Liver (tissue), 9 donors: ENCODE measurements around the gene CFAP410. TPM values are rescaled to one million over a fixed set of nuclear protein-coding genes. Genes with fewer than 3 reads are reported as not detected.

Experiments used
- DNase-seq: peaks from one replicate; pipeline ENCODE4 v3.0.0-alpha.2; 2017; ENCODE audit warnings: low spot score
- H3K27ac ChIP-seq, 2 donors: one replicate each; pipeline ENCODE4 v1.7.0; 2013; ENCODE audit warnings: inconsistent platforms in 2 of 2, low read length in 2 of 2, control low read depth in 1 of 2, low read depth in 1 of 2, mild to moderate bottlenecking in 1 of 2
- H3K27me3 ChIP-seq, 4 donors: one replicate each; pipeline versions ENCODE4 v1.6.1 to v1.7.0; 2013; ENCODE audit warnings: low read length in 3 of 4, inconsistent platforms in 1 of 4, mild to moderate bottlenecking in 1 of 4, moderate library complexity in 1 of 4; ENCODE audit not compliant: control insufficient read depth in 4 of 4, insufficient read depth in 4 of 4
- H3K36me3 ChIP-seq, 4 donors: one replicate each; pipeline versions ENCODE4 v1.6.1 to v1.7.0; 2013; ENCODE audit warnings: low read length in 3 of 4, mild to moderate bottlenecking in 3 of 4, low read depth in 1 of 4, moderate library complexity in 1 of 4; ENCODE audit not compliant: control insufficient read depth in 4 of 4, insufficient read depth in 3 of 4
- H3K4me1 ChIP-seq, 4 donors: one replicate each; pipeline versions ENCODE4 v1.6.1 to v1.7.0; 2013; ENCODE audit warnings: low read length in 3 of 4, mild to moderate bottlenecking in 3 of 4, moderate library complexity in 1 of 4; ENCODE audit not compliant: control insufficient read depth in 4 of 4, insufficient read depth in 4 of 4
- H3K4me3 ChIP-seq, 3 donors: one replicate each; pipeline versions ENCODE4 v1.6.1 to v1.7.0; 2013; ENCODE audit warnings: low read length in 3 of 3, control low read depth in 1 of 3, low read depth in 1 of 3, mild to moderate bottlenecking in 1 of 3
- H3K9ac ChIP-seq, 2 donors: one replicate each; pipeline ENCODE4 v1.7.0; 2013; ENCODE audit warnings: low read length in 2 of 2, mild to moderate bottlenecking in 2 of 2, moderate library complexity in 2 of 2, control low read depth in 1 of 2, low read depth in 1 of 2
- H3K9me3 ChIP-seq, 4 donors: one replicate each; pipeline versions ENCODE4 v1.6.1 to v1.7.0; 2013; ENCODE audit warnings: low read length in 3 of 4; ENCODE audit not compliant: control insufficient read depth in 4 of 4
- CTCF ChIP-seq: fragments of 150-350 bp; IDR thresholded peaks from 2 replicates; pipeline ENCODE4 v1.5.1; 2017; ENCODE audit warnings: improper control_type of control experiment, low read depth, low read length; ENCODE audit not compliant: missing input control
- EGR1 ChIP-seq, 2 donors: IDR thresholded peaks; 2 replicates each; pipeline ENCODE4 v1.6.1; 2016 to 2018; ENCODE audit warnings: antibody characterized with exemption in 2 of 2, low read depth in 2 of 2
- FOXA1 ChIP-seq: IDR thresholded peaks from 2 replicates; pipeline ENCODE4 v1.6.1; 2016; ENCODE audit warnings: antibody characterized with exemption
- FOXA2 ChIP-seq: IDR thresholded peaks from 2 replicates; pipeline ENCODE4 v1.6.1; 2016; ENCODE audit warnings: antibody characterized with exemption
- GABPA ChIP-seq, 2 donors: IDR thresholded peaks in 1 of 2; conservative IDR thresholded peaks in 1 of 2; 2 replicates each; pipeline ENCODE4 v1.6.1; 2016; ENCODE audit warnings: antibody characterized with exemption in 2 of 2, mild to moderate bottlenecking in 1 of 2, moderate library complexity in 1 of 2
- HNF4A ChIP-seq, 2 donors: conservative IDR thresholded peaks; 2 replicates each; pipeline ENCODE4 v1.6.1; 2016; ENCODE audit warnings: antibody characterized with exemption in 2 of 2, mild to moderate bottlenecking in 2 of 2
- HNF4G ChIP-seq: IDR thresholded peaks from 2 replicates; pipeline ENCODE4 v1.6.1; 2016; ENCODE audit warnings: antibody characterized with exemption
- JUND ChIP-seq, 2 donors: IDR thresholded peaks; 2 replicates each; pipeline ENCODE4 v1.6.1; 2016; ENCODE audit warnings: antibody characterized with exemption in 2 of 2
- NR2F2 ChIP-seq: IDR thresholded peaks from 2 replicates; pipeline ENCODE4 v1.6.1; 2016; ENCODE audit warnings: antibody characterized with exemption
- RAD21 ChIP-seq, 2 donors: IDR thresholded peaks; 2 replicates each; pipeline ENCODE4 v1.6.1; 2016; ENCODE audit warnings: antibody characterized with exemption in 2 of 2, mild to moderate bottlenecking in 2 of 2
- RXRA ChIP-seq, 2 donors: IDR thresholded peaks; 2 replicates each; pipeline ENCODE4 v1.6.1; 2017 to 2018; ENCODE audit warnings: antibody characterized with exemption in 2 of 2, mild to moderate bottlenecking in 1 of 2
- SP1 ChIP-seq: IDR thresholded peaks from 2 replicates; pipeline ENCODE4 v1.6.1; 2018; ENCODE audit warnings: antibody characterized with exemption, mild to moderate bottlenecking
- TAF1 ChIP-seq: conservative IDR thresholded peaks from 2 replicates; pipeline ENCODE4 v1.6.1; 2016; ENCODE audit warnings: antibody characterized with exemption, mild to moderate bottlenecking
- YY1 ChIP-seq: IDR thresholded peaks from 2 replicates; pipeline ENCODE4 v1.6.1; 2016; ENCODE audit warnings: antibody characterized with exemption, mild to moderate bottlenecking
- ZBTB33 ChIP-seq: IDR thresholded peaks from 2 replicates; pipeline ENCODE4 v1.6.1; 2016; ENCODE audit warnings: antibody characterized with exemption
- WGBS: extraction: QIAGEN DNeasy Blood & Tissue Kit; methylation state at CpG from one replicate; pipeline ENCODE4 v1.1.7; 2013; 5-methylcytosine and 5-hydroxymethylcytosine counted together
- polyA plus RNA-seq, 2 donors: library from polyadenylated mRNA; stranded (reverse) in 1 of 2; unstranded in 1 of 2; fragments of 200-250 nt in 1 of 2; fragments of >200 nt in 1 of 2; fragmentation: Nextera tagmentation in 1 of 2; extraction: Ambion mirVana in 1 of 2; gene quantifications; one replicate each; pipeline versions ENCODE4 v1.2.1 to v1.2.3, GENCODE V29; 2013 to 2015
- total RNA-seq, 2 donors: library from RNA; depleted of rRNA; stranded (reverse); fragments of >200 nt; gene quantifications; one replicate each; pipeline ENCODE4 v1.2.3, GENCODE V29; 2014
- TF ChIP-seq, protein P1 (sequence below): IDR thresholded peaks from 2 replicates; pipeline ENCODE4 v1.6.1; 2016; ENCODE audit warnings: antibody characterized with exemption
- TF ChIP-seq, protein P2 (sequence below): IDR thresholded peaks from 2 replicates; pipeline ENCODE4 v1.6.1; 2016; ENCODE audit warnings: antibody characterized with exemption
- TF ChIP-seq, protein P3 (sequence below): IDR thresholded peaks from 2 replicates; pipeline ENCODE4 v1.6.1; 2016; ENCODE audit warnings: antibody characterized with exemption, mild to moderate bottlenecking
- donor health status: healthy.
- donor health status: healthy.
- donor health status: healthy.
- donor health status: healthy.
- donor health status: healthy.

The CFAP410 gene
- total and polyA plus RNA-seq, 4 donors: 7.9 to 16.3 (median 12.3) TPM

GRCh38 chr21:44286716-44287632 is 52.2 kb downstream of the CFAP410 start:
- H3K4me1 ChIP-seq: no peaks in the 10 kb centered on the region
- no peaks in the 10 kb centered on the region for H3K9me3 ChIP-seq
- H3K27me3 ChIP-seq: no peaks in the 10 kb centered on the region
- H3K36me3 ChIP-seq: no peaks in the 10 kb centered on the region
- 82% methylated on average over 31 of the region's 31 CpGs for WGBS
- no peak overlapping the region for H3K27ac ChIP-seq
- TF ChIP-seq ZBTB33: no peak
- TF ChIP-seq, protein P1, sequence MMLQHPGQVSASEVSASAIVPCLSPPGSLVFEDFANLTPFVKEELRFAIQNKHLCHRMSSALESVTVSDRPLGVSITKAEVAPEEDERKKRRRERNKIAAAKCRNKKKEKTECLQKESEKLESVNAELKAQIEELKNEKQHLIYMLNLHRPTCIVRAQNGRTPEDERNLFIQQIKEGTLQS: no peak
- no peak for TF ChIP-seq RXRA (IDR thresholded peaks at IDR 0.05)
- TF ChIP-seq GABPA (IDR thresholded peaks at IDR 0.05 in 1 of 2, conservative IDR thresholded peaks at IDR 0.05 in 1 of 2): no peak
- TF ChIP-seq, protein P2, sequence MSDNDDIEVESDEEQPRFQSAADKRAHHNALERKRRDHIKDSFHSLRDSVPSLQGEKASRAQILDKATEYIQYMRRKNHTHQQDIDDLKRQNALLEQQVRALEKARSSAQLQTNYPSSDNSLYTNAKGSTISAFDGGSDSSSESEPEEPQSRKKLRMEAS: no peak
- no peak for TF ChIP-seq RAD21 (IDR thresholded peaks at IDR 0.05)
- no peak for TF ChIP-seq CTCF
- TF ChIP-seq JUND (IDR thresholded peaks at IDR 0.05): no peak
- no peak for TF ChIP-seq HNF4G
- TF ChIP-seq, protein P3, sequence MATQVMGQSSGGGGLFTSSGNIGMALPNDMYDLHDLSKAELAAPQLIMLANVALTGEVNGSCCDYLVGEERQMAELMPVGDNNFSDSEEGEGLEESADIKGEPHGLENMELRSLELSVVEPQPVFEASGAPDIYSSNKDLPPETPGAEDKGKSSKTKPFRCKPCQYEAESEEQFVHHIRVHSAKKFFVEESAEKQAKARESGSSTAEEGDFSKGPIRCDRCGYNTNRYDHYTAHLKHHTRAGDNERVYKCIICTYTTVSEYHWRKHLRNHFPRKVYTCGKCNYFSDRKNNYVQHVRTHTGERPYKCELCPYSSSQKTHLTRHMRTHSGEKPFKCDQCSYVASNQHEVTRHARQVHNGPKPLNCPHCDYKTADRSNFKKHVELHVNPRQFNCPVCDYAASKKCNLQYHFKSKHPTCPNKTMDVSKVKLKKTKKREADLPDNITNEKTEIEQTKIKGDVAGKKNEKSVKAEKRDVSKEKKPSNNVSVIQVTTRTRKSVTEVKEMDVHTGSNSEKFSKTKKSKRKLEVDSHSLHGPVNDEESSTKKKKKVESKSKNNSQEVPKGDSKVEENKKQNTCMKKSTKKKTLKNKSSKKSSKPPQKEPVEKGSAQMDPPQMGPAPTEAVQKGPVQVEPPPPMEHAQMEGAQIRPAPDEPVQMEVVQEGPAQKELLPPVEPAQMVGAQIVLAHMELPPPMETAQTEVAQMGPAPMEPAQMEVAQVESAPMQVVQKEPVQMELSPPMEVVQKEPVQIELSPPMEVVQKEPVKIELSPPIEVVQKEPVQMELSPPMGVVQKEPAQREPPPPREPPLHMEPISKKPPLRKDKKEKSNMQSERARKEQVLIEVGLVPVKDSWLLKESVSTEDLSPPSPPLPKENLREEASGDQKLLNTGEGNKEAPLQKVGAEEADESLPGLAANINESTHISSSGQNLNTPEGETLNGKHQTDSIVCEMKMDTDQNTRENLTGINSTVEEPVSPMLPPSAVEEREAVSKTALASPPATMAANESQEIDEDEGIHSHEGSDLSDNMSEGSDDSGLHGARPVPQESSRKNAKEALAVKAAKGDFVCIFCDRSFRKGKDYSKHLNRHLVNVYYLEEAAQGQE: no peak
- no peak for TF ChIP-seq NR2F2
- TF ChIP-seq FOXA1: no peak
- no peak for TF ChIP-seq TAF1
- no peak for TF ChIP-seq YY1
- TF ChIP-seq FOXA2: no peak
- TF ChIP-seq HNF4A (conservative IDR thresholded peaks at IDR 0.05): no peak
- no peak for TF ChIP-seq EGR1 (IDR thresholded peaks at IDR 0.05; ENCODE audit: low read depth in 2 of 2)
- TF ChIP-seq SP1: no peak
- H3K9ac ChIP-seq: no peak overlapping the region
- no peak overlapping the region for H3K4me3 ChIP-seq
- no peak for DNase-seq
